Uterus (tissue), 4 donors: ENCODE measurements around the gene TMEM132A. TPM values are rescaled to one million over a fixed set of nuclear protein-coding genes. Genes with fewer than 3 reads are reported as not detected.

ENCODE experiments used
- DNase-seq, 2 donors: peaks; one replicate each; pipeline ENCODE4 v3.0.0-alpha.2; 2019 to 2020
- H3K27ac ChIP-seq, 2 donors: fragments of 200-600 bp; sonication (generic); 1 replicate in 1 of 2; 2 replicates in 1 of 2; pipeline ENCODE4 v1.5.1; 2016 to 2018
- H3K27me3 ChIP-seq, 2 donors: fragments of 200-600 bp; sonication (generic); one replicate each; pipeline ENCODE4 v1.5.1; 2018 to 2019; ENCODE audit warnings: control low read depth in 1 of 2
- H3K36me3 ChIP-seq, 2 donors: fragments of 200-600 bp; sonication (generic); one replicate each; pipeline ENCODE4 v1.5.1; 2019; ENCODE audit warnings: control low read depth in 1 of 2
- H3K4me1 ChIP-seq, 2 donors: fragments of 200-600 bp; sonication (generic); one replicate each; pipeline ENCODE4 v1.5.1; 2018 to 2019; ENCODE audit warnings: control low read depth in 1 of 2
- H3K4me3 ChIP-seq, 2 donors: fragments of 200-600 bp; sonication (generic); 1 replicate in 1 of 2; 2 replicates in 1 of 2; pipeline ENCODE4 v1.5.1; 2018 to 2019; ENCODE audit warnings: mild to moderate bottlenecking in 1 of 2
- H3K9me3 ChIP-seq, 2 donors: fragments of 200-600 bp; sonication (generic); one replicate each; pipeline ENCODE4 v1.5.1; 2019; ENCODE audit warnings: control low read depth in 1 of 2
- CTCF ChIP-seq, 4 experiments: fragments of 200-600 bp in 2 of 4; fragments of 450-650 bp in 2 of 4; sonication (generic) in 2 of 4; IDR thresholded peaks; one replicate each; pipeline ENCODE4 v1.5.1; 2016 to 2019; ENCODE audit warnings: antibody characterized with exemption in 4 of 4, mild to moderate bottlenecking in 2 of 4, moderate library complexity in 1 of 4
- POLR2A ChIP-seq, 2 donors: fragments of 450-650 bp; IDR thresholded peaks; one replicate each; pipeline ENCODE4 v1.6.1; 2016; ENCODE audit warnings: antibody characterized with exemption in 2 of 2, mild to moderate bottlenecking in 1 of 2, moderate library complexity in 1 of 2
- intact Hi-C: fragments of 100-400 bp; cut with DNase I; formaldehyde crosslinking; loops from one replicate; pipeline ENCODE4 v1.15.1; 2023; ENCODE audit warnings: low total_unique reads
- total RNA-seq, 4 donors: library from RNA; depleted of rRNA in 3 of 4; stranded (reverse); fragments of >200 nt in 3 of 4; gene quantifications; one replicate each; pipeline versions ENCODE4 v1.1.0 to v1.2.4, GENCODE V29; 2014 to 2023
- donor health status: DM: yes; HTN: yes; CAD: no.

Gene TMEM132A
- total RNA-seq, 4 donors from 2014 or later = under 0.01 to 47.7 (median 7.7) TPM

GRCh38 chr11:60947700-60948099 lies 23.4 kb downstream of the TMEM132A start:
- no peak for DNase-seq
- Histone ChIP-seq H3K4me1 (peaks cover 0 to 9% of the 10 kb centered on the region in 2 donors), H3K27ac (no peak overlapping the region), H3K9me3 (no peaks in the 10 kb centered on the region), H3K27me3 (no peaks in the 10 kb centered on the region), H3K4me3 (no peak overlapping the region), H3K36me3 (no peaks in the 10 kb centered on the region)
- intact Hi-C loops = no loop called here
- TF ChIP-seq POLR2A (IDR thresholded peaks at IDR 0.05) = no peak

GRCh38 chr11:60948250-60948649 lies 24.0 kb downstream of the TMEM132A start:
- no peaks in the 10 kb centered on the region for H3K36me3 ChIP-seq
- H3K4me3 ChIP-seq = no peak overlapping the region
- peaks cover 0 to 9% of the 10 kb centered on the region in 2 donors for H3K4me1 ChIP-seq
- intact Hi-C loops = no loop called here
- no peak for TF ChIP-seq CTCF (IDR thresholded peaks at IDR 0.05)
- no peak for TF ChIP-seq POLR2A (IDR thresholded peaks at IDR 0.05)
- DNase-seq = no peak
- H3K27me3 ChIP-seq = no peaks in the 10 kb centered on the region
- H3K9me3 ChIP-seq = no peaks in the 10 kb centered on the region
- no peak overlapping the region for H3K27ac ChIP-seq

- Histone ChIP-seq H3K36me3 (no peaks in the 10 kb centered on the region), H3K27me3 (no peaks in the 10 kb centered on the region), H3K9me3 (no peaks in the 10 kb centered on the region), H3K4me1 (peaks cover 0 to 9% of the 10 kb centered on the region in 2 donors), H3K4me3 (no peak overlapping the region), H3K27ac (no peak overlapping the region)
- no peak for DNase-seq
- intact Hi-C loops = no loop called here
- TF ChIP-seq CTCF (IDR thresholded peaks at IDR 0.05) (no peak), POLR2A (IDR thresholded peaks at IDR 0.05) (no peak)
Observed at GRCh38 chr11:60950024-60950423, 25.8 kb downstream of the TMEM132A start.

GRCh38 chr11:60950933-60951605 lies 26.8 kb downstream of the TMEM132A start:
- intact Hi-C loops = no loop called here

GRCh38 chr11:60951606-60951903 lies 27.3 kb downstream of the TMEM132A start:
- H3K4me3 ChIP-seq = peak overlapping the region; percentile 55 to 63
- H3K4me1 ChIP-seq = peaks cover 0 to 9% of the 10 kb centered on the region in 2 donors
- peak overlapping the region; percentile 94 to 96 for H3K27ac ChIP-seq
- intact Hi-C loops = no loop called here
- no peak for TF ChIP-seq CTCF (IDR thresholded peaks at IDR 0.05)
- no peak for TF ChIP-seq POLR2A (IDR thresholded peaks at IDR 0.05)
- no peaks in the 10 kb centered on the region for H3K9me3 ChIP-seq
- H3K36me3 ChIP-seq = no peaks in the 10 kb centered on the region
- DNase-seq = peak; percentile 34 to 38
- H3K27me3 ChIP-seq = no peaks in the 10 kb centered on the region

More at GRCh38 chr11:60950933-60951605, 26.8 kb downstream of the TMEM132A start:
- TF ChIP-seq POLR2A (IDR thresholded peaks at IDR 0.05) = no peak
- TF ChIP-seq CTCF (IDR thresholded peaks at IDR 0.05) = no peak
- Histone ChIP-seq H3K4me1 (peaks cover 0 to 9% of the 10 kb centered on the region in 2 donors), H3K27ac (peak overlapping the region; percentile 94 to 96), H3K27me3 (no peaks in the 10 kb centered on the region), H3K9me3 (no peaks in the 10 kb centered on the region), H3K36me3 (no peaks in the 10 kb centered on the region), H3K4me3 (peak overlapping the region; percentile 55 to 63)
- peak in 1 of 2 donors; percentile 51 for DNase-seq
